ENCODE results near the gene DHPS. TPM values are rescaled to one million over a fixed set of nuclear protein-coding genes. Genes with fewer than 3 reads are reported as not detected.
"Not testable (repeated sequence)": the region's sequence is repeated elsewhere in the genome, so short reads cannot be mapped to it uniquely, and the experiment has no call there.

Gene DHPS
- total RNA-seq, 4 donors from 2014 or later: 117 to 180 (median 160) TPM

DNA sequence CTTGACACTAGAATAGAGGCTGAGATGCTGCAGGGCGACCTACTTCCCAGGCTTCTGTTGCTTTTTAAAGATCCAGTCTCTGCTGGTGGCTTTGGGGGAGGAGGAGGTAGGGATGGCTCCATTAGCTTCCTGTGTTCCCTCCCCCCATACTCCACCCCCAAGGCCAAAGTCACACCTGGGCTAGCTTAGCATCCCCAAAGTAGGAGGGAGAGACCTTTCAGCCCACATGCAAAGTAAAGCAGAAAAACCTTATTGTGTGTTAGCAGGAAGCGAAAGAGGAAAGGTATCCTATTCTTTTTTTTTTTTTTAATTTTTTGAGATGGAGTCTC is 45.3 kb upstream of the DHPS start:
- Histone ChIP-seq H3K4me1 (peaks cover 0 to 39% (median 16%) of the 10 kb centered on the region in 4 donors), H3K4me3 (no peak overlapping the region), H3K27ac (no peak overlapping the region), H3K9me3 (no peaks in the 10 kb centered on the region), H3K36me3 (peaks cover 0 to 51% (median 0%) of the 10 kb centered on the region in 3 donors), H3K27me3 (no peaks in the 10 kb centered on the region)
- WGBS, 2 donors: 85 to 98% methylated on average over 2 of the region's 2 CpGs
- DNase-seq (ENCODE audit: low spot score in 2 of 2): no peak
- TF ChIP-seq, protein P1, sequence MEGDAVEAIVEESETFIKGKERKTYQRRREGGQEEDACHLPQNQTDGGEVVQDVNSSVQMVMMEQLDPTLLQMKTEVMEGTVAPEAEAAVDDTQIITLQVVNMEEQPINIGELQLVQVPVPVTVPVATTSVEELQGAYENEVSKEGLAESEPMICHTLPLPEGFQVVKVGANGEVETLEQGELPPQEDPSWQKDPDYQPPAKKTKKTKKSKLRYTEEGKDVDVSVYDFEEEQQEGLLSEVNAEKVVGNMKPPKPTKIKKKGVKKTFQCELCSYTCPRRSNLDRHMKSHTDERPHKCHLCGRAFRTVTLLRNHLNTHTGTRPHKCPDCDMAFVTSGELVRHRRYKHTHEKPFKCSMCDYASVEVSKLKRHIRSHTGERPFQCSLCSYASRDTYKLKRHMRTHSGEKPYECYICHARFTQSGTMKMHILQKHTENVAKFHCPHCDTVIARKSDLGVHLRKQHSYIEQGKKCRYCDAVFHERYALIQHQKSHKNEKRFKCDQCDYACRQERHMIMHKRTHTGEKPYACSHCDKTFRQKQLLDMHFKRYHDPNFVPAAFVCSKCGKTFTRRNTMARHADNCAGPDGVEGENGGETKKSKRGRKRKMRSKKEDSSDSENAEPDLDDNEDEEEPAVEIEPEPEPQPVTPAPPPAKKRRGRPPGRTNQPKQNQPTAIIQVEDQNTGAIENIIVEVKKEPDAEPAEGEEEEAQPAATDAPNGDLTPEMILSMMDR (IDR thresholded peaks at IDR 0.05): no peak
- TF ChIP-seq EP300 (IDR thresholded peaks at IDR 0.05) (no peak), POLR2A (IDR thresholded peaks at IDR 0.05) (no peak)

DNA sequence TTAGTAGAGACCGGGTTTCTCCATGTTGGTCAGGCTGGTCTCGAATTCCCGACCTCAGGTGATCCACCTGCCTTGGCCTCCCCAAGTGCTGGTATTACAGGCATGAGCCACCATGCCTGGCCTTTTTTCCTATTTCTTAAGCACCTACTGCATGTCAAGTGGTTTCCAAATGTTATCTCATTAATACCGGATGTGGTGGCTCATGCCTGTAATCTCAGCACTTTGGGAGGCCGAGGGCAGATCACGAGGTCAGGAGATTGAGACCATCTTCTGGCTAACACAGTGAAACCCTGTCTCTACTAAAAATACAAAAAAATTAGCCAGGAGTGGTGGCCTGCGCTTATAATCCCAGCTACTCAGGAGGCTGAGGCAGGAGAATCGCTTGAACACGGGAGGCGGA is 43.9 kb upstream of the DHPS start:
- 91 to 96% methylated on average over 10 of the region's 10 CpGs for WGBS, 2 donors
- H3K4me3 ChIP-seq; DNase-seq (ENCODE audit: low spot score in 2 of 2); H3K27ac ChIP-seq; H3K9me3 ChIP-seq; H3K27me3 ChIP-seq: not testable (repeated sequence)
- Histone ChIP-seq H3K36me3 (peaks cover 0 to 39% (median 0%) of the 10 kb centered on the region in 3 donors), H3K4me1 (peaks cover 0 to 36% (median 23%) of the 10 kb centered on the region in 4 donors)

DNA sequence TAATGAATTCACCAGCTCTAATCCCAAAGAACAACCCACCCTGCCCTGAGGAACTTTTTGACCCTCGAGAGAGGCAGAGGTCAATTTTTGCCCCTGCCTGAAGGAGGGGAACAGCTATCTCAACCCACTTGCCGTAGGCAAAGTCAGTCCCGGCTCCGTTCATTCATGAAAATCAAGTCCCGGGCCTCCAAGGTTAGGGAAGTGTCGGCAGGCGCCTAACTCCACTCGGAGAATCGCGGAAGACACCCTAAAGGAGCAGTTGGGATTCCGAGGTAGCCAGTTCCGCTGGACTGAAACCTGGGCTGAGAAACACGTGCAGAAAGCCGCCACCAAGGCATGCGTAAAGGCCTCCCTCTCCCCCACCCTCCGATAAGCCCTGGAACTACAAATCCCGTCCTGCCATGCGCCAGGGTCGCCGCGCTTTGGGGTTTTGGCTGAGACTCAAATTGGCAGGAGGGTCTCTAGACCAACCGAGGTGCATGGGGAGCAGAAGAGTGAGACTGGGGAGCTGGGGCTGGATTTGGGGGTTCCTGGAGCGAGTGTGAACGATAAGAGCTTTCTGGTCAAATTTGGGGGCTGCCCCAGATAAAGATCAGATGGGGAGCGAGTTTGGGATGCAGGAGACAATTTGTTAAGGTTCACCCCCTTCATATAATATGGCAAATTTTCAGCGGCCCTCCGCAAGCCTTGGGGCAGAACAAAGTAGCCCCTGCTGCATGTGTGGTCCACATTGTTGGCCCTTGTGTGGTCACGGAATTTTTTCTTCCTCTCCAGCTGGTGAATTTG is 42.2 kb upstream of the DHPS start, which contains the start of gene TNPO2:
Gene TNPO2, minus strand, starts transcription at position 292 of the 786 bp plus-strand sequence. CDS start 2,955 bp downstream, outside the sequence.
- Histone ChIP-seq H3K4me1 (peaks cover 0 to 50% (median 31%) of the 10 kb centered on the region in 4 donors), H3K36me3 (peaks cover 0 to 27% (median 0%) of the 10 kb centered on the region in 3 donors), H3K9me3 (no peaks in the 10 kb centered on the region), H3K27ac (peak within 1 kb of the TSS; percentile 89 to 97 (median 94)), H3K27me3 (no peaks in the 10 kb centered on the region), H3K4me3 (peak within 1 kb of the TSS; percentile 68 to 93 (median 79))
- peak in 1 of 2 donors; percentile 40 for DNase-seq (ENCODE audit: low spot score in 2 of 2)
- peak in 1 of 2 donors; percentile 15 for TF ChIP-seq EP300 (IDR thresholded peaks at IDR 0.05)
- TF ChIP-seq, protein P1 (IDR thresholded peaks at IDR 0.05): no peak
- 3% methylated on average over 28 of the region's 28 CpGs for WGBS, 2 donors

DNA sequence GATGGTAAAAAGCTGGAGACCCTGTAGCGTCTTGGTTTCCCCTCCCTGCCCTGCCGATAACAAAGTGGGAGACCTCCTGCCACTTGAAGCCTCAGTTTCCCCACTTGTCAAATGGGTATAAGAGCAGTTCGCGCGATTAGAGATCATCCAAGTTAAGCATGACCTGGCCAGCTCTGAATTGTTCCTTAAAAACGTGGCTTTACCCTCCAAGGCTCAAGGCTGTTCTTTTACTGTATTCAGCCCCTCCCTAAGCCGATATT is 41.6 kb upstream of the DHPS start:
- peaks cover 0 to 54% (median 31%) of the 10 kb centered on the region in 4 donors for H3K4me1 ChIP-seq

DNA sequence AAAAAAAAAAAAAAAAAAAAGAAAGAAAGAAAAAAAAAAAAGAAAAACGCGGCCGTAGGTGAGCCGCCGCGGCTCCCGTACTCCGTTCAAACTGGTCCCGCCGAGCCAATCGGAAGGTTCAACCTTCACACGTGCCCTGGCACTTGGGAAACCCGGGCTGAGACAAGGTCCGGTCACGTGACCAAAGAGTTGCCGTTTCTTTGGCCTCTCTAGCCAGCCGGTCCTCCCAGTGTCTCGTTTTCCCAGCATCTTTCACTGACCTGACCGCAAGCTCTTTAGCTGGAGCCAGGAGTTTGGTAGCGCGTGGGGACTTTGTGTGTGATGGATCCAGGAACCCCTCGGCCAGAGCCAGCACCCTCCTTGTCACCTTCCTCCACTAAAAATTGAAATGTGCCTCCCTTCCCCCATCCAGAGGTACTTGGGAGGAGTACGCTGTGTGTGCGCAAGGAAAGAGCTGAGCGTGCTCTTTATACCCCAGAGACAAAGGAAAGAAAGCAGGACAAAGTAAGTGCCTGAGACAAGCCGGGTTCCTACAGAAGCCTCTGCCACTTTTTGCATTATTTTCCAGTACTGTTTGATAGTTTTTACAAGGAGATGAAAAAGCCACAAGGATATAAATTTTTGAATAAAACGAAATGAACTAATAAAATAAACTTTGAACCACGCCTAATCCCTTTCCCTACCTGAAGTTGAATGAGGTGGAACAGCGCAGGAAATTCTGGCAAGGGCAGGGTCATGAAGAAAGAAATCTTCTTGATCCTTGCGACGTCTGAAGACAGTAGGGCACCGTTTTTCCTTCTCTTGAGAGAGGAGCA is 41.1 kb upstream of the DHPS start:
- WGBS, 2 donors: 0 to 1% methylated on average over 31 to 32 of the region's 32 CpGs
- no peaks in the 10 kb centered on the region for H3K27me3 ChIP-seq
- H3K9me3 ChIP-seq: no peaks in the 10 kb centered on the region
- peak overlapping the region; percentile 68 to 93 (median 79) for H3K4me3 ChIP-seq
- TF ChIP-seq POLR2A (IDR thresholded peaks at IDR 0.05) (peak in 1 of 2 donors; percentile 49), EP300 (IDR thresholded peaks at IDR 0.05) (peak; percentile 43 to 87)
- TF ChIP-seq, protein P1 (IDR thresholded peaks at IDR 0.05): no peak
- H3K4me1 ChIP-seq: peaks cover 0 to 55% (median 31%) of the 10 kb centered on the region in 4 donors
- peaks cover 0 to 27% (median 0%) of the 10 kb centered on the region in 3 donors for H3K36me3 ChIP-seq
- peak; percentile 94 to 98 for DNase-seq (ENCODE audit: low spot score in 2 of 2)
- peak overlapping the region; percentile 89 to 97 (median 94) for H3K27ac ChIP-seq

More for the DNA sequence above, 41.6 kb upstream of the DHPS start:
- TF ChIP-seq POLR2A (IDR thresholded peaks at IDR 0.05) (no peak), EP300 (IDR thresholded peaks at IDR 0.05) (no peak)
- TF ChIP-seq, protein P1 (IDR thresholded peaks at IDR 0.05): no peak
- Histone ChIP-seq H3K9me3 (no peaks in the 10 kb centered on the region), H3K4me3 (peak overlapping the region; percentile 68 to 93 (median 79)), H3K36me3 (peaks cover 0 to 27% (median 0%) of the 10 kb centered on the region in 3 donors), H3K27ac (peak overlapping the region; percentile 89 to 97 (median 94)), H3K27me3 (no peaks in the 10 kb centered on the region)
- 1 to 2% methylated on average over 7 of the region's 7 CpGs for WGBS, 2 donors
- no peak for DNase-seq (ENCODE audit: low spot score in 2 of 2)
